Measurements from ENCODE around the gene HPS6. TPM values are rescaled to one million over a fixed set of nuclear protein-coding genes. Genes with fewer than 3 reads are reported as not detected.
A peak's percentile ranks its signal among the peaks of the same experiment; 100 is the strongest.

The HPS6 gene
- total and polyA plus RNA-seq, 2 donors (not counting 1 experiment from before 2014, with no cell fraction given) = 8.0 to 30.1 TPM

DNA sequence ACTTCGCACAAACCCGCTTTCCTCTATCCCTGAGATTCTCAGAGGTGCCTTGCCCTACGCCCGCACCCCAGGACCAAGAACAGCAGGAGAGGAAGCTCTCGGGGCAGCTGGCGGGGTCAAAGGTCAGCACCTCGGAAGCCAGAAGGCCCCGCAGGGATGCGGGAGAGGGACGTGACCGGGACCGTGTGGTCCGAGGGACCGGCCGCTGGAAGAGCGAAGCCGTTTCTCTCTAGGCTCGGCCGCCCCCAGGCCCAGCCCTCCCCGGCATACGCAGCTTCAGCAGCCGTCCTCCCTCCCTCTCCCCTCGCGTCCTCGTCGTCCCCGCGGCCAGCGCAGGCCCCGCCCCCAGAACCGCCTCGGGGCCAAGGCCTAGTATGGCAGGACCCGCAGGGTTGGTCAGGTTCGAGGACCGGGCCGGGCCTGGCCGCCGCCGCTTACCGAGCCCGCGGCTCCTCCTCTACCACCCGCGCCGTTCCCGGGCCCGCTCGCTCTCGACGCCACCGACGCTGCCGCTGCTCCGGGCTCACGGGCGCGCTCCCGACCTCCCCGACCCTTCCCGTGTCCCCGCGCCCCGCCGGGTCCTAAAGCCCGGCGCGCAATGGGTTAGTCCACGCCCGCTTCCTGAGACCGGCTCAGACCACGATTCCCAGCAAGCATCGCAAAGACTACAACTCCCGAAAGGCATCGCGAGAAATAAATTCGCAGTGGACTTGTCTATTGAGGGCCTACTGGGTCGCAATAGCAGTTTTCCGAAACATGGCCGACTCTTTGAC lies 9.3 kb upstream of the HPS6 start, which contains the start of gene ARMH3:
TSS of gene ARMH3 (minus strand) at position 527 of the 773 bp plus-strand sequence. CDS start 16,059 bp downstream, outside the sequence.
- Histone ChIP-seq H3K4me3 (replicated peaks in 1 of 4; ENCODE audit: control extremely low read depth in 1 of 4, insufficient read depth in 1 of 4, low read depth in 3 of 4, low read length in 4 of 4) (peak within 1 kb of the TSS; percentile 66 to 95 (median 90)), H3K36me3 (ENCODE audit: control insufficient read depth, insufficient read depth, low read length) (no peaks in the 10 kb centered on the region), H3K27ac (ENCODE audit: insufficient read depth, low read length) (peak within 1 kb of the TSS; percentile 81), H2AFZ (ENCODE audit: low read length) (peak within 1 kb of the TSS; percentile 75), H3K4me2 (ENCODE audit: extremely low read depth, insufficient read depth, low read length) (peak within 1 kb of the TSS; percentile 79), H4K20me1 (ENCODE audit: control insufficient read depth, extremely low read depth, insufficient read depth, low read length) (no peaks in the 10 kb centered on the region), H3K9me3 (ENCODE audit: control insufficient read depth, insufficient read depth, low read depth, low read length) (no peaks in the 10 kb centered on the region), H3K9ac (ENCODE audit: insufficient read depth, low read length) (peak within 1 kb of the TSS; percentile 85), H3K79me2 (ENCODE audit: control insufficient read depth, insufficient read depth, low read length) (peaks cover 27% of the 10 kb centered on the region), H3K27me3 (ENCODE audit: control insufficient read depth, insufficient read depth, low read length) (no peaks in the 10 kb centered on the region), H3K4me1 (ENCODE audit: control insufficient read depth, extremely low read depth, insufficient read depth, low read length) (no peaks in the 10 kb centered on the region)
- no peak for TF ChIP-seq EZH2 (IDR thresholded peaks at IDR 0.05; ENCODE audit: low read length, missing control alignments)
- TF ChIP-seq CTCF (conservative IDR thresholded peaks at IDR 0.05 in 1 of 2, IDR thresholded peaks at IDR 0.05 in 1 of 2; ENCODE audit: low read depth in 1 of 2, low read length in 2 of 2) = no peak
- DNase-seq (ENCODE audit: low read depth in 2 of 2) = peak; percentile 98

DNA sequence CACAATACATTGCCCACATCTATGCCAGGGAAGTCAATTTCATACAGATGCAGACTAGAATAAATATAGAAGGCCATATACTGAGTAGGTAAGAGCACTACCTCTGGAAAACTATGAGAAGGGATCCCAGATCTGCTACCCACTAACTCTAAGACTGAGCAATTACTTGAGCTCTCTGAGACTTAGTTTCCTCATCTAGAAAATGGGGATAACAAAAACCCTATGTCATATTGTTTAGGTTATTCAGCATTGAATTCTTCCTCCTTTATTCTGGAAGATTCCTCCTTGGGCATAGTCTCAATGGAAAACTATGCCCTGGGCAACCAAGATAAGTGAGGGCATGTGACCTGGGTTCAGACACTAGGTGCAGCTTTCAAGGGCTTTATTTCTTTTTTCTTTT lies 5.2 kb upstream of the HPS6 start:
- Histone ChIP-seq H3K9me3 (ENCODE audit: control insufficient read depth, insufficient read depth, low read depth, low read length) (no peaks in the 10 kb centered on the region), H4K20me1 (ENCODE audit: control insufficient read depth, extremely low read depth, insufficient read depth, low read length) (no peaks in the 10 kb centered on the region), H3K79me2 (ENCODE audit: control insufficient read depth, insufficient read depth, low read length) (peaks cover 8% of the 10 kb centered on the region), H3K4me3 (replicated peaks in 1 of 4; ENCODE audit: control extremely low read depth in 1 of 4, insufficient read depth in 1 of 4, low read depth in 3 of 4, low read length in 4 of 4) (no peak overlapping the region), H3K4me2 (ENCODE audit: extremely low read depth, insufficient read depth, low read length) (no peak overlapping the region), H2AFZ (ENCODE audit: low read length) (no peak overlapping the region), H3K36me3 (ENCODE audit: control insufficient read depth, insufficient read depth, low read length) (no peaks in the 10 kb centered on the region), H3K27me3 (ENCODE audit: control insufficient read depth, insufficient read depth, low read length) (no peaks in the 10 kb centered on the region), H3K27ac (ENCODE audit: insufficient read depth, low read length) (no peak overlapping the region), H3K4me1 (ENCODE audit: control insufficient read depth, extremely low read depth, insufficient read depth, low read length) (no peaks in the 10 kb centered on the region), H3K9ac (ENCODE audit: insufficient read depth, low read length) (no peak overlapping the region)
- TF ChIP-seq EZH2 (IDR thresholded peaks at IDR 0.05; ENCODE audit: low read length, missing control alignments) = no peak
- TF ChIP-seq CTCF (conservative IDR thresholded peaks at IDR 0.05 in 1 of 2, IDR thresholded peaks at IDR 0.05 in 1 of 2; ENCODE audit: low read depth in 1 of 2, low read length in 2 of 2) = no peak
- DNase-seq (ENCODE audit: low read depth in 2 of 2) = no peak

DNA sequence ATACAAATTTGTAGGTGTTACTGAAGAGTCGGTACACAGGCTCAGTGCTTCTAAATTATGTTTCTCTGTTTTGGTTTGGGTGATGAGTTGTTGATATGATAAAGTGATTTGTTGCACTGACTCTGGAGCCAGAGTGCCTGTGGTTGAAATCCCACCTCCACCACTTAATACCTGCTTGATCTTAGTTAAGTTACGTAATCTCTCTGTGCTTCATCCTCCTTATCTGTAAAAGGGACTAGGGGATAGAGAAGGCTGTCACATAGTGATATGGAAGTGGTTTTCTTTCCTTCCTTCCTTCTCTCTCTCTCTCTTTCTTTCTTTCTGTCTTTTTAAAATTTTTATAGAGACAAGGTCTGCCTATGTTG lies 664 bp upstream of the HPS6 start:
- no peaks in the 10 kb centered on the region for H3K9me3 ChIP-seq (ENCODE audit: control insufficient read depth, insufficient read depth, low read depth, low read length)
- TF ChIP-seq CTCF (conservative IDR thresholded peaks at IDR 0.05 in 1 of 2, IDR thresholded peaks at IDR 0.05 in 1 of 2; ENCODE audit: low read depth in 1 of 2, low read length in 2 of 2) = no peak
- TF ChIP-seq EZH2 (IDR thresholded peaks at IDR 0.05; ENCODE audit: low read length, missing control alignments) = no peak
- peaks cover 1% of the 10 kb centered on the region for H3K36me3 ChIP-seq (ENCODE audit: control insufficient read depth, insufficient read depth, low read length)
- no peaks in the 10 kb centered on the region for H4K20me1 ChIP-seq (ENCODE audit: control insufficient read depth, extremely low read depth, insufficient read depth, low read length)
- no peak overlapping the region for H2AFZ ChIP-seq (ENCODE audit: low read length)
- H3K27ac ChIP-seq (ENCODE audit: insufficient read depth, low read length) = no peak overlapping the region
- H3K9ac ChIP-seq (ENCODE audit: insufficient read depth, low read length) = no peak overlapping the region
- H3K79me2 ChIP-seq (ENCODE audit: control insufficient read depth, insufficient read depth, low read length) = peaks cover 23% of the 10 kb centered on the region
- H3K27me3 ChIP-seq (ENCODE audit: control insufficient read depth, insufficient read depth, low read length) = no peaks in the 10 kb centered on the region
- no peak overlapping the region for H3K4me2 ChIP-seq (ENCODE audit: extremely low read depth, insufficient read depth, low read length)
- peaks cover 10% of the 10 kb centered on the region for H3K4me1 ChIP-seq (ENCODE audit: control insufficient read depth, extremely low read depth, insufficient read depth, low read length)
- no peak for DNase-seq (ENCODE audit: low read depth in 2 of 2)
- peak overlapping the region in 2 of 4 experiments; percentile 50 to 82 for H3K4me3 ChIP-seq (replicated peaks in 1 of 4; ENCODE audit: control extremely low read depth in 1 of 4, insufficient read depth in 1 of 4, low read depth in 3 of 4, low read length in 4 of 4)
